KMS-11 (cell line): ENCODE results near the gene VDR.

Experiments used
- H2AFZ ChIP-seq: fragments of 200-600 bp; sonication (generic); 2 replicates; pipeline ENCODE4 v1.6.1; 2016; ENCODE audit warnings: antibody characterized with exemption, mixed run types, low read depth
- H3K27ac ChIP-seq: fragments of 200-600 bp; sonication (generic); 2 replicates; pipeline ENCODE4 v1.6.1; 2016; ENCODE audit warnings: mild to moderate bottlenecking, mixed run types
- H3K27me3 ChIP-seq: fragments of 200-600 bp; sonication (generic); 2 replicates; pipeline ENCODE4 v1.6.1; 2017; ENCODE audit warnings: mild to moderate bottlenecking, low read depth, mixed run types, moderate library complexity; ENCODE audit not compliant: insufficient read depth
- H3K36me3 ChIP-seq: fragments of 200-600 bp; sonication (generic); 2 replicates; pipeline ENCODE4 v1.6.1; 2017; ENCODE audit warnings: mild to moderate bottlenecking, mixed run types; ENCODE audit not compliant: insufficient read depth
- H3K4me1 ChIP-seq: fragments of 200-600 bp; sonication (generic); 2 replicates; pipeline ENCODE4 v1.6.1; 2016; ENCODE audit warnings: mild to moderate bottlenecking, low read depth, mixed run types; ENCODE audit not compliant: poor library complexity, severe bottlenecking
- H3K4me2 ChIP-seq: fragments of 200-600 bp; sonication (generic); 2 replicates; pipeline ENCODE4 v1.7.0; 2016; ENCODE audit warnings: mild to moderate bottlenecking, mixed run types
- H3K4me3 ChIP-seq: fragments of 200-600 bp; sonication (generic); IDR thresholded peaks from 2 replicates; pipeline ENCODE4 v1.6.1; 2017; ENCODE audit warnings: low read depth, low read length, mixed read lengths; ENCODE audit not compliant: insufficient read depth
- H3K79me2 ChIP-seq: fragments of 200-600 bp; sonication (generic); 2 replicates; pipeline ENCODE4 v1.6.1; 2016; ENCODE audit warnings: low read depth, mixed run types; ENCODE audit not compliant: insufficient read depth
- H3K9ac ChIP-seq: fragments of 200-600 bp; sonication (generic); 2 replicates; pipeline ENCODE4 v1.6.1; 2016; ENCODE audit warnings: mild to moderate bottlenecking, mixed run types
- H4K20me1 ChIP-seq: fragments of 200-600 bp; sonication (generic); 2 replicates; pipeline ENCODE4 v1.6.1; 2016; ENCODE audit warnings: mild to moderate bottlenecking, mixed run types; ENCODE audit not compliant: insufficient read depth
- CTCF ChIP-seq: fragments of 200-600 bp; sonication (generic); conservative IDR thresholded peaks from 2 replicates; pipeline ENCODE4 v1.6.1; 2017; ENCODE audit warnings: low read depth, mild to moderate bottlenecking, antibody characterized with exemption, low read length, moderate library complexity, mixed read lengths

VDR gene

DNA sequence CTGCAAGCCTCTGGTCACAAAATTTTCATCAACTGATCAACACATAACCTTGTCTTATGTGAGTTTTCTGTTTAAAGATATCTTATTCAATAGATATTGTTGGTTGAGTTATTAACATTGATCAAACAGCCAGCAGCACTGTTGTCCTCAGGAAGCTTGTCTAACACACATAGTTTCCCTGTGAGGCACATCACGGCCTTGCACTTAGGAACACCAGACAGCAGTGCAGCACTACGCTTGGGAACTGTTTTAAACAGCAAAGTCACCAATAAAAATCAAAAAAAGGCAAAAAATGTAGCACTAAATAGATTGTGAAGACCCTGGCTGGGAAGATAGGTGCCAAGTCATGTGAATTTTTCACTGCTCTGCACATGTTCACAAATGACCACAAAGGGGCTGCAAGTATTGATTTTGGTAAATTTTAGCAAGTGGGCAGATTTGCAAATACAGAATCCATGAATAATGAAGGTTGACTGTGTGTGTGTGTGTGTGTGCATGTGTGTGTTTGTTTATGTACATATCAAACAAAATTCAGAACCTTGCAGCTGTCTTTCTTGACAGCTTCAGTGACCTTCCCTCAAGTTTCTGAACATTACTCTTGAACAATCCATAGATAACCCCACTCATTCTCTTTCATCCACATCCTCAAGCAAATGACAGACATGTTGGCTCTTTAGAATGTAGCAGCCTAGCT, 28.9 kb downstream of the VDR start:
- Histone ChIP-seq H3K27ac (no peak overlapping the region), H3K36me3 (no peaks in the 10 kb centered on the region), H3K79me2 (no peaks in the 10 kb centered on the region), H4K20me1 (no peaks in the 10 kb centered on the region), H3K4me3 (no peak overlapping the region), H3K27me3 (no peaks in the 10 kb centered on the region), H2AFZ (no peak overlapping the region), H3K4me1 (peaks cover 9% of the 10 kb centered on the region), H3K4me2 (no peak overlapping the region), H3K9ac (no peak overlapping the region)
- TF ChIP-seq CTCF: no peak

- no peaks in the 10 kb centered on the region for H3K79me2 ChIP-seq
- H3K4me1 ChIP-seq: peaks cover 25% of the 10 kb centered on the region
- H4K20me1 ChIP-seq: no peaks in the 10 kb centered on the region
- TF ChIP-seq CTCF: no peak
- no peak overlapping the region for H3K4me3 ChIP-seq
- H2AFZ ChIP-seq: no peak overlapping the region
- H3K4me2 ChIP-seq: no peak overlapping the region
- H3K27ac ChIP-seq: no peak overlapping the region
- H3K36me3 ChIP-seq: no peaks in the 10 kb centered on the region
- no peak overlapping the region for H3K9ac ChIP-seq
- no peaks in the 10 kb centered on the region for H3K27me3 ChIP-seq
Observed at GRCh38 chr12:47874316-47874715, 30.5 kb downstream of the VDR start.

GRCh38 chr12:47870175-47870781, 34.5 kb downstream of the VDR start:
- H2AFZ ChIP-seq: no peak overlapping the region
- no peak overlapping the region for H3K4me3 ChIP-seq
- peak; percentile 59 for TF ChIP-seq CTCF
- H3K36me3 ChIP-seq: no peaks in the 10 kb centered on the region
- H3K4me1 ChIP-seq: peaks cover 47% of the 10 kb centered on the region
- H3K4me2 ChIP-seq: peak overlapping the region; percentile 59
- peak overlapping the region; percentile 15; the same call in 1 of the 2 replicates for H3K27ac ChIP-seq
- no peaks in the 10 kb centered on the region for H3K79me2 ChIP-seq
- H4K20me1 ChIP-seq: no peaks in the 10 kb centered on the region
- H3K9ac ChIP-seq: no peak overlapping the region
- no peaks in the 10 kb centered on the region for H3K27me3 ChIP-seq

DNA sequence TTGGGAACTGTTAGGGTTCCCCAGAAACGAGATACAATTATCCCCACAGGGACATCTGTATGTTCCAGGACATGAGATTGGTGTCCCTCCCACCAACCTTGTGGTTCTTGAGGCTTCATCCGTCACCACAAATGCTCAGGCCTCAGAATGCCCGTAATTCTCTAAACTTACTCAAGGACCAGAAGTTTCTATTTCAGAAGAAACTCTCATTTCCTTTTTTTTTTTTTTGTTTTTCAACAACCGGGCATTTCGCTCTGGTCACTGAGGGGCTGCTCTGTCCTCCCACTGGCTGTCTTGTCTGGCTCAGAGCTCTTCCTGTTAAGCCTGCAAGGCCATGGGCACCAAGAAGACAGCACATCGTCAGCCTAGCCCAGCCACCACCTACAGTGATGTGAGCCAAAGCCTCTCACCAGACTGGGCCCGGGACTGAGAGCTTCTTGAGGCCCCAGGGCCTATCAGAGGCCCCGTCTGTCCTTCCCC, 36.2 kb downstream of the VDR start:
- Histone ChIP-seq H3K27me3 (no peaks in the 10 kb centered on the region), H3K4me1 (peaks cover 47% of the 10 kb centered on the region), H3K36me3 (no peaks in the 10 kb centered on the region), H3K4me3 (no peak overlapping the region), H3K4me2 (peak overlapping the region; percentile 61), H3K9ac (no peak overlapping the region), H3K27ac (peak overlapping the region; percentile 32; the same call in 1 of the 2 replicates), H4K20me1 (no peaks in the 10 kb centered on the region), H2AFZ (no peak overlapping the region), H3K79me2 (no peaks in the 10 kb centered on the region)
- TF ChIP-seq CTCF: no peak
